Small intestine (tissue), 7 donors: ENCODE data around the gene CYP2W1. TPM values are rescaled to one million over a fixed set of nuclear protein-coding genes. Genes with fewer than 3 reads are reported as not detected.

ENCODE experiments used
- DNase-seq, 2 donors: peaks; one replicate each; pipeline versions ENCODE4 v3.0.0 to v3.0.0-alpha.2; 2013
- FAIRE-seq: peaks from 2 replicates; lab custom pipeline; 2012; peaks lifted over from hg19 to GRCh38; lab: Jason Lieb, UNC
- H3K27ac ChIP-seq, 3 donors: one replicate each; pipeline ENCODE4 v1.5.1; 2013; ENCODE audit warnings: low read length in 2 of 3, mild to moderate bottlenecking in 2 of 3, control low read depth in 1 of 3, inconsistent platforms in 1 of 3, low read depth in 1 of 3, moderate library complexity in 1 of 3
- H3K27me3 ChIP-seq, 3 donors: one replicate each; pipeline ENCODE4 v1.6.1; 2013; ENCODE audit warnings: low read length in 3 of 3, inconsistent platforms in 1 of 3; ENCODE audit not compliant: control insufficient read depth in 3 of 3, insufficient read depth in 3 of 3
- H3K36me3 ChIP-seq, 3 donors: one replicate each; pipeline ENCODE4 v1.6.1; 2013; ENCODE audit warnings: low read length in 3 of 3, inconsistent platforms in 1 of 3, low read depth in 1 of 3, mild to moderate bottlenecking in 1 of 3, moderate library complexity in 1 of 3; ENCODE audit not compliant: control insufficient read depth in 3 of 3, insufficient read depth in 2 of 3
- H3K4me1 ChIP-seq, 3 donors: one replicate each; pipeline ENCODE4 v1.6.1; 2013; ENCODE audit warnings: low read length in 2 of 3, inconsistent platforms in 1 of 3, low read depth in 1 of 3, mild to moderate bottlenecking in 1 of 3, moderate library complexity in 1 of 3; ENCODE audit not compliant: control insufficient read depth in 3 of 3, insufficient read depth in 2 of 3
- H3K4me3 ChIP-seq, 3 donors: one replicate each; pipeline ENCODE4 v1.5.1; 2013; ENCODE audit warnings: low read length in 3 of 3, control low read depth in 1 of 3, inconsistent platforms in 1 of 3, low read depth in 1 of 3, mild to moderate bottlenecking in 1 of 3, moderate library complexity in 1 of 3
- H3K9me3 ChIP-seq, 2 donors: one replicate each; pipeline ENCODE4 v1.6.1; 2013; ENCODE audit warnings: low read depth in 1 of 2, low read length in 1 of 2; ENCODE audit not compliant: control insufficient read depth in 2 of 2, insufficient read depth in 1 of 2
- WGBS, 3 donors: extraction: QIAGEN DNeasy Blood & Tissue Kit; methylation state at CpG; one replicate each; pipeline ENCODE4 v1.1.7; 2013; 5-methylcytosine and 5-hydroxymethylcytosine counted together
- polyA plus RNA-seq, 4 donors: library from polyadenylated mRNA; stranded (reverse) in 3 of 4; unstranded in 1 of 4; fragments of 200-250 nt in 3 of 4; fragments of 120-200 nt in 1 of 4; gene quantifications; one replicate each; pipeline versions ENCODE4 v1.2.1 to v1.2.3, GENCODE V29; 2013
- donor health status: healthy with polysubstance abuse.
- donor health status: control.
- donor health status: control.
- donor health status: Bipolar disorder and iron deficiency.
- donor health status: healthy.

Gene CYP2W1
- polyA plus RNA-seq, 4 donors = 0.81 to 1,098 (median 1.1) TPM

- H3K4me1 ChIP-seq = peaks cover 2 to 65% (median 10%) of the 10 kb centered on the region in 3 donors
- 68 to 74% (median 71%) methylated on average over 15 of the region's 15 CpGs for WGBS, 3 donors
Measured at GRCh38 chr7:979886-980571, 3.0 kb upstream of the CYP2W1 start.

GRCh38 chr7:981793-982510 lies 1.0 kb upstream of the CYP2W1 start:
- peak overlapping the region in 1 of 3 donors; percentile 93 for H3K27ac ChIP-seq
- no peaks in the 10 kb centered on the region for H3K27me3 ChIP-seq
- 46 to 70% (median 61%) methylated on average over 18 to 19 of the region's 19 CpGs for WGBS, 3 donors

More at GRCh38 chr7:979886-980571, 3.0 kb upstream of the CYP2W1 start:
- no peak for DNase-seq
- Histone ChIP-seq H3K36me3 (peaks cover 0 to 21% (median 0%) of the 10 kb centered on the region in 3 donors), H3K27ac (peak overlapping the region; percentile 19 to 91 (median 37)), H3K9me3 (peaks cover 0 to 5% of the 10 kb centered on the region in 2 donors), H3K27me3 (no peaks in the 10 kb centered on the region), H3K4me3 (no peak overlapping the region)
- FAIRE-seq = no peak

GRCh38 chr7:982511-983003 lies 424 bp upstream of the CYP2W1 start:
- DNase-seq (no peak), FAIRE-seq (no peak)
- peak overlapping the region in 1 of 3 donors; percentile 2 for H3K4me3 ChIP-seq
- H3K27ac ChIP-seq = peak overlapping the region in 1 of 3 donors; percentile 93
- peaks cover 0 to 44% (median 0%) of the 10 kb centered on the region in 3 donors for H3K36me3 ChIP-seq
- peaks cover 0 to 67% (median 6%) of the 10 kb centered on the region in 3 donors for H3K4me1 ChIP-seq
- H3K27me3 ChIP-seq = no peaks in the 10 kb centered on the region
- WGBS, 3 donors = 16 to 58% (median 44%) methylated on average over 9 to 10 of the region's 10 CpGs
- H3K9me3 ChIP-seq = peaks cover 0 to 5% of the 10 kb centered on the region in 2 donors

More at GRCh38 chr7:981793-982510, 1.0 kb upstream of the CYP2W1 start:
- FAIRE-seq (no peak), DNase-seq (no peak)
- H3K4me1 ChIP-seq = peaks cover 0 to 67% (median 6%) of the 10 kb centered on the region in 3 donors
- H3K9me3 ChIP-seq = peaks cover 0 to 5% of the 10 kb centered on the region in 2 donors
- H3K4me3 ChIP-seq = no peak overlapping the region
- H3K36me3 ChIP-seq = peaks cover 0 to 38% (median 0%) of the 10 kb centered on the region in 3 donors

- Histone ChIP-seq H3K36me3 (peaks cover 0 to 55% (median 0%) of the 10 kb centered on the region in 3 donors), H3K27me3 (no peaks in the 10 kb centered on the region), H3K4me1 (peaks cover 0 to 69% (median 6%) of the 10 kb centered on the region in 3 donors), H3K9me3 (peaks cover 0 to 3% of the 10 kb centered on the region in 2 donors), H3K27ac (peak overlapping the region in 1 of 3 donors; percentile 93), H3K4me3 (peak overlapping the region in 1 of 3 donors; percentile 95)
- no peak for FAIRE-seq
- DNase-seq = no peak
- WGBS, 3 donors = 60 to 76% (median 74%) methylated on average over 17 to 20 of the region's 20 CpGs
Measured at GRCh38 chr7:983616-984071, 663 bp downstream of the CYP2W1 start.

GRCh38 chr7:984361-985126 lies 1.6 kb downstream of the CYP2W1 start:
- FAIRE-seq (no peak), DNase-seq (no peak)
- Histone ChIP-seq H3K4me3 (peak overlapping the region in 1 of 3 donors; percentile 95), H3K4me1 (peaks cover 0 to 65% (median 6%) of the 10 kb centered on the region in 3 donors), H3K27ac (peak overlapping the region in 1 of 3 donors; percentile 93), H3K27me3 (peaks cover 0 to 2% (median 0%) of the 10 kb centered on the region in 3 donors), H3K9me3 (no peaks in the 10 kb centered on the region), H3K36me3 (peaks cover 0 to 64% (median 0%) of the 10 kb centered on the region in 3 donors)
- WGBS, 3 donors = 56 to 84% (median 78%) methylated on average over 32 to 39 of the region's 39 CpGs

GRCh38 chr7:985127-985416 lies 2.1 kb downstream of the CYP2W1 start:
- WGBS, 3 donors = 79 to 87% (median 83%) methylated on average over 13 to 16 of the region's 16 CpGs
- DNase-seq (no peak), FAIRE-seq (no peak)
- H3K36me3 ChIP-seq = peaks cover 0 to 66% (median 0%) of the 10 kb centered on the region in 3 donors
- peaks cover 0 to 59% (median under 1%) of the 10 kb centered on the region in 3 donors for H3K4me1 ChIP-seq
- H3K27ac ChIP-seq = peak overlapping the region in 1 of 3 donors; percentile 93
- peaks cover 0 to 2% (median 0%) of the 10 kb centered on the region in 3 donors for H3K27me3 ChIP-seq
- H3K9me3 ChIP-seq = no peaks in the 10 kb centered on the region
- H3K4me3 ChIP-seq = peak overlapping the region in 1 of 3 donors; percentile 95

GRCh38 chr7:985915-986741 lies 3.1 kb downstream of the CYP2W1 start:
- Histone ChIP-seq H3K27ac (peak overlapping the region in 2 of 3 donors; percentile 40 to 44), H3K9me3 (no peaks in the 10 kb centered on the region), H3K4me1 (peaks cover 0 to 61% (median 0%) of the 10 kb centered on the region in 3 donors), H3K4me3 (peak overlapping the region in 1 of 3 donors; percentile 95), H3K36me3 (peaks cover 0 to 69% (median 0%) of the 10 kb centered on the region in 3 donors), H3K27me3 (peaks cover 0 to 2% (median 0%) of the 10 kb centered on the region in 3 donors)
- peak; percentile 72 to 89 for DNase-seq
- no peak for FAIRE-seq
- WGBS, 3 donors = 33 to 51% (median 36%) methylated on average over 35 to 41 of the region's 41 CpGs
